Measurements from ENCODE around the gene TBX15.

The TBX15 gene

DNA sequence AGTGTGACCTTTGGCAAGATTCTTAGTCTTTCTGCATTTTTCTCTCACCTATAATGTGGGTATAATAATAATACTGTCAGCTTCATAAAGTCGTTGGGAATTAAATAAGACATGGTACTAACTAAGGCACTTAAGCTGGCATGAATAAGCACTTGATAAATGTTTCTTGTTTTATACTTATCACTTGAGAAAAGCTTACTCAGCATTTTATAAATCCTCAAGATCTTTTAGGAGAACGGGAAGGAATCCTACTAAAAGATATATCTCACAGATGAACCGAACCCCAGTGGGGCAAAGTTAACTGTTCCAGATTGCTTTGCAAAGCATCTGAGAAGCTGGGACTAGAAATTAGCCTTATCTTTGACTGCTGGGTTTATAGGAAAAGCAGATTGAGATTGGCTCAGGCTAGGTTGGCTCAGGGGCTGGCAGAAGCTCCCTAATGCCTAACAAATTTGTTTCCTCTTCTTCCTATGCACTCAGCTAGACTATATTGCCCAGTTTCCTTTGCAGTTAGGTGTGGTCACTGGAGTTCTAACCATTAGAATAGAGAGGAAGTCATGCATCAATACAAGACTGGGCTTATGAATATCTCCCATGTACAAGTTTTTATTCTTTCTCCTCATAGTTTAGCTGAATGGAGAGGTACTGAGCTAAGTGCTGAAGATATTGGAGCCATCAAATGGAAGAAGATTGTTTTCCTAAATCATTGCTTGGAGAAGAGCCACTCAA lies 110.3 kb downstream of the TBX15 start:
- DNase-seq: no peak

DNA sequence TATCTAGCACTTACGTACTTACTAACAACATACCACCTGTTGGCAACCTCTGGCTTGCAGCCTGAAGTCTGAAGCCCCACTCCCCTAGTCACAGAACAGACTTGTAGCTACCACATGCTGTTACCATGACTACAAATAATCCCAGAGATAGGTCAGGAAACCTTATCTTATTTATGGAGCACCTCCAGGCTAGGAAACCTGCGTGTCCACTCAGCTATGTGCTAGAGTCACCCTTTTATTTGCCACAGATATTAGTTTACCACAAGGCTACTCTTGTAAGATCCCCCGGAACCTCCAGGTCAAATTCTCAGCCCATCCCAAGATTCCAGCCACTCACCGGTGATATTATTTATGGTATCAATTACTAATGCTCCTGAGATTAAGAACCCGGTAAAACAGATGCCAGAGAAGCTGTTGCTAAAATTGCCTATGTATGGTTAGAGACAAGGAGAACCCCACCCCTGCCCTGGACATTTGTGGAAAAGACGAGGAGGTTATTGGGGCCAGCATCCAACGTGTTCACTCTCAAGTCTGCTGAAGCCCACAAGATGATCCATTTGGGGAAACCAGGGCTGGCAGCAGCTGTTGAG lies 116.5 kb downstream of the TBX15 start:
- no peak for DNase-seq

DNA sequence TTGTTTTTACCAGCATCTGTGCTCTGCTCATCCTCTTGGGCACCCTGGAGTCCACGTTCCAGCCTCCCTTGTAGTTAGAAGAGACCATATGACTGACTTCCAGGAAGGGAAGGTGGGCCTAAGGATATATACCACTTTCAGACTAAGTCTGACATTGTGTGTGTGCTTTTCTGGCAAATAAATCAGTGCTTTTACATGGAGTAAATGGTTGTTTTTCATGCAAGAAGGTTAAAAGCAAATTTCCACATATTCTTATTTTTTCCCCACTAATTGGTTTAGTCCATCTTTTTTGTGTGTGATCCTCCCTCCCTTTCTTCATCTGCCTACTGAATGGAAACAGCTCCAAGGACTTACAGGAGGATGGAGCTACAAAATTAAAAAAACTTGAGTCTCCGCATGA lies 119.8 kb downstream of the TBX15 start:
- no peak for DNase-seq

DNA sequence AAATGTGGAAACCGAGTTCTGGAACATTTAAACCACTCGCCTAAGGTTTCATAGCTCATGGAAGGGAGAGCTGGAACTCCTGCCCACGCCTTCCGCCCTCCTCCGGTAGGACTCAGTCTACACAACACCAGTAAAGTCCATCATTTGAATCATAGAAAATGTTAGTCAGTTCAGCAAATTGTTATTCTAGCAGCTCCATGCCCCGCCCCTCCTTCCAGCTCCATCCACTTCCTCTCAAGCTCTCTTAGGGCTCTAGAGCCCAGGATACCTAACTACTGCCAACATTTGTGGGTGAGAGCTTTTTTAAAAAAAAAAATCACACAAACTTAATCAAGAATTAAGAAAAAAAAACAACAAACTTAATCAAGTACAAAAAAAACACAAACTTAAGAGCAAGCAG lies 121.8 kb downstream of the TBX15 start:
- DNase-seq: no peak

DNA sequence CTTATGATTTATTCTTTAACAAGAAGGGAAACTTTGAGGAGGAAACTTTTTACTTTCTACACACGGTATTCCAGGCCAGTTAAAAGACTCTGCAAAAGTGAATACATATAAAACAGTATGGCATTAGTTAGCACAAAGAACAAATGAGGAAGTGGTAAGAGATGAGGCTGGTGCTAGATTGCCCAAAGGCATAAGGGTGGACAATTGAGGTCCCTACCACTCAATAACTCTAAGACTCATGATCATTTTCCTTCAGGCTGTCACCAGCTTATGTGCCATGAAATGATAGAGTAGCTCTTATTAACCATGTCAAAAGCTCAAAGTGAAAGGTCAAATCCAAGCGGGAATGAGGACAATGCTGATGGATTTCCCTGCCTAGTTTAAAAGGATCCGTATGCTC lies 124.5 kb downstream of the TBX15 start:
- no peak for DNase-seq

DNA sequence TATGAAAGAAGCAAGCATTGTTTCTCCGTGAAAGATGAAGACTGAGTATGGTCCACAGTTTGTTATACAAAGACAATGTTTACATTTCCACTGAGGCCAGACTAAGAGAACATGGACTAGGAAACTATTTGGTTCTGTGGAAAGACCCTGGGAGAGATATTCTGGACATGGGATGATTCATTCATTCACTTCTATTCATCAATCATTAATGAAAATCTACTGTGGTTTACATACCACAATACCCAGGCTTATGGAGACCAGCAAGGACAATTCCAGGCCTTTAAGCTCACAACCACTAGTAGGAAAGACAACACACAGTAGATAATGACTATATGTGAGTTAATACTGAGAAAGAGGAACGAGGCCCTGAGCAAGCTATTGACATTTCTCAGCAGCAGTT lies 125.4 kb downstream of the TBX15 start:
- DNase-seq: no peak

DNA sequence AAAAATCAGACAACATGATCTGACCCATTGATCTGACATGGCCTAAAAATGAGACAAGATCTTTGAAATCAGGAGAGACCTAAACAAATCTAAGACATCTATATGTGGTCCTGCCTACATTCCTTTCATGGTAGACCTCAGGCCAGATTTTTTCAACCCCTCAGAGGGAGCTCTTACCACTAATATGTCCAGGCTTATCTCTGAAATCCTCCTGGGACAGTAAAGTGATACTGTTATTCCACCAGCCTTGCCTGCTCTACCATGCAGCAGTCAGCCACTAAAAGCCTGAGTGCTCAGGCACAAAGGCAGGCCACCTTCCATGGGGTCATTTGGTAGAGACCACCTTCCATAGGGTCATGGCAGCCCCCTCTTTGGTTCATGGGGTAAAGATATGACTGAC lies 126.9 kb downstream of the TBX15 start:
- no peak for DNase-seq

DNA sequence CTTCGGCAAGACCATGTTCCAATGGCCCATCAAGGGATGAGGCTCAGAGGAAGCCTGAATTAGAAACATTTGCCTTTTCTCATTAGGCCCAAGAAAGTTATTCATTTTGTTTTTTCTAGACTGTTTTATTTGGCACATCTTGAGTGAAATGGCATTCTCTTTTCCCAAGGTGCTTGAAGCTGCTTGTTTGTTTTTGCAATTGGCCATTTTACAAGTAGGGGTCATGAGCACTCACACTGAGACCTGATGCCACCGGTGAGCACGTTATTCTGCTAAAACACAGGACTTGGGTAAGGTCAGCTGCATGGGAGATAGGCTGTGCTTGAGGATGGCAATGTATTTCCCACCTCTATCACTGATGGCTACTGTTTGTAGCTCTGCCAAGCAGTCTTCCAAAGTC lies 128.1 kb downstream of the TBX15 start:
- DNase-seq: no peak

DNA sequence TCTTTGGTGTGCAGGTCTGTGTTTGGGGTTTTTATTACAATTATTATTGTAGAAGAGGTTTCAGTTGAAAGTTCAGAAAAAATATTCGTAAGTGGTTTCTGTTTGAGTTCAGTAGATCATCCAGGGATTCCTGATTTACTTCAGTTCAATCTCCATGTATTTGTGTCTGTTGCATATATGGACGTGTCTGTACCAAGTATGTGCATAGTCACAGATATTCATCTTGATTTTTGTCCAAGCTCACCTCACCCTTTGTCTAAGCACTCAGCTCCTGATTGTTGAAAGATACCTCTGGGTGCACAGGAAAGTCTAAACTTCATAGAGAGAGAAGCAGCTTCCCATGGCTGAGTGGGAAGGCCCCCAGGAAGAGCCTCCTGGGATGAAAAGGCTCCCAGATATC lies 141.7 kb downstream of the TBX15 start:
- no peak for DNase-seq

DNA sequence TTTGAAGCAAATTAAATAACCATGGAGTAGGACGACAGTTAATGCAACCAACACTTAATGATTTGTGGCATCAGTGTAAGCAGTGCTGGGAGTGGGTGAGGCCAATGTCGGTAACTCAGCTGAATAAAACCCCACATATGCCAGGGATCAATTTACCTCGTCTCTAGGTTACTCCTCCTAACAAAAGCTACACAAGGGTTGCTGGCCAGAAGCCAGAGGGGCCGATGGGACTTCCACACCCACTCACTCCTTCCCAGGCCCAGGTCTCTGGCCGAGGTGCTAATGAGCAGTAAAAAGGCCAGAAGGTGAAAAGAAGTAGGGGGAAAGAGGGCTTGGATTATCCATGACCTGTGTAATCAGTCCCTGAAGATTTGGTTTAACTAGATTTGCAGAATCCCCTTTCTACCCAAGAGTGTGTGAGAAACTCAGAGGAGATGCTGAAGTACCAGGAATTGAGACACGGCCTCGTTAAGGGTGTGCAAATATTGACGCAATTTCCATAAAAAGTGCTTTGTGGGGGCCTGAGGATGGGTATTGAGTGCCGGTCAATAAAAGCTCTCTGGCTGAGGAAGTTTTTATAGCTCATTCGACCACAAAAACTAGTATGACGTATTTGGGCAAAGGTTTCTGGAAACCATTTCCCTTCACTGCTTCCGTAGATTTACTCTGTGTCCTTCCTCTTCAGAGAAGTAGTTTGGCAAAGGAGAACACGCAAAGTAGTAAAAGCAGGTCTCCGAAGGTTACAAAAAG lies 145.5 kb downstream of the TBX15 start:
- DNase-seq: no peak

DNA sequence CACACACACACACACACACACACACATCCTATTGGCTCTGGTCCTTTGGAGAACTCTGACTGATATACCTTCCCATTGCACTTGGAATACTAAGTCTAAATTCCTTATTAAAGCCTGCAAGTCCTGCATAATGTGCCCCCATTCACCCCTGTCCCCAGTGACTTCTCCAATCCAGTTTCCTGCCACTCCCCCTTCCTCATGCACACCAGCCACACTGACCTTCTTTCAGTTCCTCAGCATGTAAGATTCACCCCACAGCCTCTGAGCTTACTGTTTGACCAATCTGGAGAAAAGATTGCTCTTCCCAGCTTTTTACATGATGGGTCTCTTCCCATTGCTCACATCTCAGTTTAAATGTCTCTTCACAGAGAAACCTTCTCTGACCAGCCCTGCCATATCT lies 146.6 kb downstream of the TBX15 start:
- DNase-seq: no peak

Data from cortex of kidney (tissue), 1 donor.